H1 (cell line): Measurements from ENCODE around the gene FGF12. TPM values are rescaled to one million over a fixed set of nuclear protein-coding genes. Genes with fewer than 3 reads are reported as not detected.

Experiments
- CTCF ChIA-PET: fragments of 300-600 bp; sonication (Branson Sonifier 250); formaldehyde crosslinking; loops from one replicate; lab custom pipeline; 2021; ENCODE audit not compliant: partially characterized antibody; lab: Charles Lee
- POLR2A ChIA-PET: fragments of 300-600 bp; sonication (Branson Sonifier 250); formaldehyde crosslinking; loops from one replicate; lab custom pipeline; 2021; ENCODE audit warnings: inconsistent platforms; ENCODE audit not compliant: partially characterized antibody; lab: Charles Lee
- DNase-seq, 2 experiments: peaks; one replicate each; pipeline versions ENCODE4 v3.0.0 to v3.0.0-alpha.2; 2010 to 2022; ENCODE audit warnings: low spot score in 2 of 2, low read depth in 1 of 2, mixed read lengths in 1 of 2
- FAIRE-seq: peaks from 2 replicates; lab custom pipeline; 2011; peaks lifted over from hg19 to GRCh38; lab: Jason Lieb, UNC
- H2AFZ ChIP-seq: 2 replicates; pipeline ENCODE4 v1.8.1; 2012; ENCODE audit warnings: low read length, inconsistent platforms
- H2AK5ac ChIP-seq: 2 replicates; pipeline ENCODE4 v1.6.1; 2013; ENCODE audit warnings: low read depth, low read length
- H2BK120ac ChIP-seq: replicated peaks from 2 replicates; pipeline ENCODE3; 2013; ENCODE audit warnings: low read depth, low read length, inconsistent platforms
- H2BK12ac ChIP-seq: 2 replicates; pipeline ENCODE4 v1.6.1; 2013; ENCODE audit warnings: low read depth, low read length
- H2BK15ac ChIP-seq: 2 replicates; pipeline ENCODE4 v1.6.1; 2013; ENCODE audit warnings: low read length
- H2BK20ac ChIP-seq: 2 replicates; pipeline ENCODE4 v1.6.1; 2013; ENCODE audit warnings: low read length
- H2BK5ac ChIP-seq: 2 replicates; pipeline ENCODE4 v1.6.1; 2013; ENCODE audit warnings: low read depth, low read length
- H3K14ac ChIP-seq: 2 replicates; pipeline ENCODE4 v1.6.1; 2013; ENCODE audit warnings: inconsistent platforms; ENCODE audit not compliant: insufficient read length
- H3K18ac ChIP-seq: 2 replicates; pipeline ENCODE4 v1.6.1; 2013; ENCODE audit warnings: low read length; ENCODE audit errors: extremely low read depth
- H3K23ac ChIP-seq: 2 replicates; pipeline ENCODE4 v1.6.1; 2013; ENCODE audit warnings: inconsistent platforms; ENCODE audit not compliant: insufficient read length
- H3K23me2 ChIP-seq: 2 replicates; pipeline ENCODE4 v1.6.1; 2013; ENCODE audit warnings: low read depth, low read length
- H3K27ac ChIP-seq: 2 replicates; pipeline ENCODE4 v1.6.1; 2011; ENCODE audit warnings: low read depth, low read length, inconsistent platforms
- H3K27me3 ChIP-seq, 4 experiments: replicated peaks in 1 of 4; 1 replicate in 1 of 4; 2 replicates in 3 of 4; pipeline versions ENCODE4 v1.6.1 to v1.8.1; 2011 to 2013; ENCODE audit warnings: low read length in 3 of 4, mild to moderate bottlenecking in 3 of 4, inconsistent platforms in 2 of 4, mixed read lengths in 2 of 4, moderate library complexity in 1 of 4; ENCODE audit not compliant: control insufficient read depth in 3 of 4, insufficient read depth in 3 of 4; ENCODE audit errors: extremely low read depth in 1 of 4
- H3K36me3 ChIP-seq, 4 experiments: 2 replicates each; pipeline versions ENCODE4 v1.6.1 to v1.8.1; 2011 to 2013; ENCODE audit warnings: mild to moderate bottlenecking in 4 of 4, low read length in 3 of 4, moderate library complexity in 2 of 4, control low read depth in 1 of 4, inconsistent platforms in 1 of 4; ENCODE audit not compliant: insufficient read depth in 4 of 4, control insufficient read depth in 2 of 4
- H3K4ac ChIP-seq: replicated peaks from 2 replicates; pipeline ENCODE3; 2013; ENCODE audit warnings: low read length, low read depth, mixed read lengths, inconsistent platforms; ENCODE audit not compliant: insufficient read length
- H3K4me1 ChIP-seq, 4 experiments: replicated peaks in 1 of 4; 1 replicate in 1 of 4; 2 replicates in 3 of 4; pipeline versions ENCODE4 v1.6.1 to v1.8.1; 2011 to 2013; ENCODE audit warnings: low read length in 3 of 4, inconsistent platforms in 2 of 4, mixed read lengths in 1 of 4; ENCODE audit not compliant: insufficient read depth in 4 of 4, control insufficient read depth in 3 of 4
- H3K4me2 ChIP-seq, 2 experiments: 2 replicates each; pipeline versions ENCODE4 v1.6.1 to v1.8.1; 2011 to 2013; ENCODE audit warnings: low read depth in 2 of 2, low read length in 2 of 2, control low read depth in 1 of 2, inconsistent platforms in 1 of 2, mild to moderate bottlenecking in 1 of 2; ENCODE audit not compliant: insufficient read depth in 1 of 2
- H3K4me3 ChIP-seq, 4 experiments: fragments of 200-600, 300-600 bp in 1 of 4; sonication (generic), shearing (Covaris generic), sonication (Bioruptor Twin) in 1 of 4; 2 replicates each; pipeline versions ENCODE4 v1.5.1 to v1.8.1; 2011 to 2016; ENCODE audit warnings: low read length in 4 of 4, low read depth in 3 of 4, control low read depth in 2 of 4, inconsistent platforms in 2 of 4, mild to moderate bottlenecking in 2 of 4, mixed read lengths in 1 of 4, moderate library complexity in 1 of 4; ENCODE audit not compliant: insufficient read depth in 2 of 4; ENCODE audit errors: extremely low read depth in 1 of 4
- H3K56ac ChIP-seq: replicated peaks from 2 replicates; pipeline ENCODE3; 2013; ENCODE audit warnings: low read depth, mild to moderate bottlenecking, mixed read lengths, low read length, inconsistent platforms; ENCODE audit not compliant: insufficient read length
- H3K79me1 ChIP-seq: 2 replicates; pipeline ENCODE4 v1.6.1; 2013; ENCODE audit warnings: low read depth, low read length, control low read depth
- H3K79me2 ChIP-seq, 2 experiments: 2 replicates each; pipeline versions ENCODE4 v1.6.1 to v1.8.1; 2012 to 2013; ENCODE audit warnings: low read length in 2 of 2, mild to moderate bottlenecking in 2 of 2, inconsistent platforms in 1 of 2; ENCODE audit not compliant: insufficient read depth in 2 of 2, control insufficient read depth in 1 of 2
- H3K9ac ChIP-seq, 4 experiments: replicated peaks in 1 of 4; 1 replicate in 1 of 4; 2 replicates in 3 of 4; pipeline versions ENCODE4 v1.6.1 to v1.8.1; 2011 to 2013; ENCODE audit warnings: low read depth in 3 of 4, low read length in 3 of 4, control low read depth in 2 of 4, mild to moderate bottlenecking in 2 of 4, moderate library complexity in 2 of 4, inconsistent platforms in 1 of 4; ENCODE audit errors: extremely low read depth in 1 of 4
- H3K9me3 ChIP-seq, 2 experiments: 2 replicates each; pipeline versions ENCODE4 v1.6.1 to v1.8.1; 2012 to 2013; ENCODE audit warnings: mild to moderate bottlenecking in 2 of 2, moderate library complexity in 2 of 2, control low read depth in 1 of 2, inconsistent platforms in 1 of 2, low read depth in 1 of 2, low read length in 1 of 2, mixed read lengths in 1 of 2; ENCODE audit not compliant: insufficient read depth in 2 of 2
- H4K20me1 ChIP-seq, 2 experiments: replicated peaks in 1 of 2; 2 replicates each; pipeline versions ENCODE3 to v1.8.1; 2011 to 2013; ENCODE audit warnings: inconsistent platforms in 2 of 2, low read length in 2 of 2, mild to moderate bottlenecking in 1 of 2; ENCODE audit not compliant: insufficient read depth in 2 of 2, control insufficient read depth in 1 of 2
- H4K5ac ChIP-seq: 2 replicates; pipeline ENCODE4 v1.6.1; 2013; ENCODE audit warnings: low read length, low read depth, mixed read lengths, inconsistent platforms; ENCODE audit not compliant: insufficient read length
- H4K8ac ChIP-seq: 2 replicates; pipeline ENCODE4 v1.8.0; 2013; ENCODE audit warnings: mild to moderate bottlenecking, moderate library complexity, low read length, inconsistent platforms; ENCODE audit not compliant: insufficient read depth; ENCODE audit errors: extremely low read depth
- H4K91ac ChIP-seq: replicated peaks from 2 replicates; pipeline ENCODE3; 2013; ENCODE audit warnings: low read length, mixed read lengths, inconsistent platforms; ENCODE audit not compliant: insufficient read length
- CBX5 ChIP-seq: fragments of 300-800, 300-1000 bp; sonication (generic); IDR thresholded peaks from 2 replicates; pipeline ENCODE4 v1.7.1; 2016; ENCODE audit warnings: antibody characterized with exemption, low read length, low read depth
- CTBP2 ChIP-seq: IDR thresholded peaks from 2 replicates; pipeline ENCODE4 v1.7.0; 2011; ENCODE audit warnings: borderline replicate concordance, mild to moderate bottlenecking, moderate library complexity, mixed read lengths, low read length; ENCODE audit not compliant: insufficient read depth, insufficient read length
- CTCF ChIP-seq, 3 experiments: IDR thresholded peaks; 1 replicate in 2 of 3; 2 replicates in 1 of 3; pipeline versions ENCODE4 v1.5.1 to v1.6.1; 2011; ENCODE audit warnings: low read length in 3 of 3, mild to moderate bottlenecking in 3 of 3, inconsistent platforms in 2 of 3, low read depth in 1 of 3, moderate library complexity in 1 of 3; ENCODE audit not compliant: insufficient read depth in 1 of 3; ENCODE audit errors: control extremely low read depth in 1 of 3
- EGR1 ChIP-seq: IDR thresholded peaks from 2 replicates; pipeline ENCODE4 v1.6.1; 2011; ENCODE audit warnings: low read depth, low read length, borderline replicate concordance
- HDAC2 ChIP-seq, 2 experiments: fragments of 300-600 bp in 1 of 2; sonication (generic) in 1 of 2; IDR thresholded peaks; 2 replicates each; pipeline ENCODE4 v1.6.1; 2011 to 2012; ENCODE audit warnings: low read depth in 2 of 2, low read length in 2 of 2, mild to moderate bottlenecking in 2 of 2, moderate library complexity in 2 of 2, borderline replicate concordance in 1 of 2, inconsistent platforms in 1 of 2
- JUND ChIP-seq: IDR thresholded peaks from 2 replicates; pipeline ENCODE4 v1.6.1; 2011; ENCODE audit warnings: mild to moderate bottlenecking, improper control_type of control experiment, low read length
- POLR2A ChIP-seq, 2 experiments: IDR thresholded peaks; 1 replicate in 1 of 2; 2 replicates in 1 of 2; pipeline ENCODE4 v1.6.1; 2011; ENCODE audit warnings: low read depth in 2 of 2, low read length in 2 of 2, mild to moderate bottlenecking in 2 of 2; ENCODE audit errors: control extremely low read depth in 1 of 2
- POLR2AphosphoS5 ChIP-seq: IDR thresholded peaks from 2 replicates; pipeline ENCODE4 v1.6.1; 2011; ENCODE audit warnings: low read depth, low read length
- SAP30 ChIP-seq: fragments of 300-600 bp; sonication (generic); IDR thresholded peaks from 2 replicates; pipeline ENCODE4 v1.7.1; 2012; ENCODE audit warnings: low read length, moderate library complexity, mild to moderate bottlenecking, inconsistent platforms; ENCODE audit not compliant: insufficient read depth, insufficient replicate concordance
- SP4 ChIP-seq: IDR thresholded peaks from 2 replicates; pipeline ENCODE4 v1.6.1; 2012; ENCODE audit warnings: low read length, inconsistent platforms
- SUZ12 ChIP-seq: fragments of 200-600 bp; sonication (generic); IDR thresholded peaks from 2 replicates; pipeline ENCODE4 v1.6.1; 2012; ENCODE audit warnings: mild to moderate bottlenecking, inconsistent platforms, low read length, moderate library complexity, mixed read lengths
- TBP ChIP-seq: IDR thresholded peaks from 2 replicates; pipeline ENCODE4 v1.6.1; 2011; ENCODE audit warnings: low read depth, low read length, improper control_type of control experiment
- WGBS, 2 experiments: shearing (Covaris generic) in 1 of 2; methylation state at CpG; one replicate each; pipeline versions ENCODE4 v1.1.6 to v1.1.7; 2013 to 2015; ENCODE audit warnings: low lambda C conversion rate in 2 of 2, mixed read lengths in 2 of 2, inconsistent platforms in 1 of 2, low coverage in 1 of 2, missing lambda C conversion rate in 1 of 2; ENCODE audit not compliant: insufficient replicate concordance in 2 of 2, insufficient coverage in 1 of 2, insufficient read length in 1 of 2; ENCODE audit errors: extremely low coverage in 1 of 2, missing lambda C conversion rate in 1 of 2; 5-methylcytosine and 5-hydroxymethylcytosine counted together
- polyA plus RNA-seq, 7 experiments: library from polyadenylated mRNA; depleted of rRNA in 3 of 7; stranded (reverse) in 5 of 7; unstranded in 2 of 7; fragments of >200 nt in 5 of 7; fragments of 200-250 nt in 2 of 7; gene quantifications; 1 replicate in 5 of 7; 2 replicates in 1 of 7; 4 replicates in 1 of 7; pipeline versions ENCODE4 v1.2.1 to v1.2.3, GENCODE V29; 2011 to 2013; ENCODE audit warnings: missing spikeins in 2 of 7, mixed read lengths in 2 of 7
- total RNA-seq: library from RNA; stranded (reverse); fragmentation: NEBNext Ultra II Directional; extraction: Animal tissue kit (Norgen Biotek cat#: 25700); gene quantifications from 2 replicates; pipeline ENCODE4 v1.2.1, GENCODE V29; 2021

Gene FGF12
- total and polyA plus RNA-seq, 2 of the 8 experiments (the other 6 are each of a cell fraction or from before 2014, with no cell fraction given): 4.1 to 16.6 TPM

- Histone ChIP-seq H4K20me1 (no peaks in the 10 kb centered on the region), H3K56ac (no peak overlapping the region), H3K79me1 (no peaks in the 10 kb centered on the region), H2BK20ac (no peak overlapping the region), H3K4me1 (peaks cover 0 to 6% (median 2%) of the 10 kb centered on the region in 4 experiments; a peak in 2 of 7 replicates), H2AFZ (no peak overlapping the region), H3K4me2 (no peak overlapping the region), H4K5ac (no peak overlapping the region), H3K36me3 (no peaks in the 10 kb centered on the region), H3K27me3 (no peaks in the 10 kb centered on the region), H3K18ac (no peak overlapping the region), H4K91ac (no peak overlapping the region), H3K79me2 (no peaks in the 10 kb centered on the region), H3K23me2 (no peaks in the 10 kb centered on the region), H3K9ac (no peak overlapping the region), H3K4me3 (no peak overlapping the region), H2BK5ac (no peak overlapping the region), H2BK120ac (no peak overlapping the region), H2BK12ac (no peak overlapping the region), H2BK15ac (no peak overlapping the region), H4K8ac (no peak overlapping the region), H3K9me3 (no peaks in the 10 kb centered on the region), H3K4ac (no peak overlapping the region), H3K14ac (no peak overlapping the region), H3K27ac (no peak overlapping the region), H2AK5ac (no peak overlapping the region), H3K23ac (no peak overlapping the region)
- WGBS, 2 experiments: 72% methylated on average over 2 of the region's 2 CpGs; no CpG with 5 or more reads in 1 of the 2 experiments
- ChIA-PET CTCF (interaction anchor here (1.0 kb wide), 1 partner anchor 175 kb away, joined by 3 read pairs; no protein-coding TSS in a partner anchor), POLR2A (no interaction called here)
- FAIRE-seq (no peak), DNase-seq (no peak)
- TF ChIP-seq POLR2A (IDR thresholded peaks at IDR 0.05; ENCODE audit: control extremely low read depth in 1 of 2, low read depth in 2 of 2, low read length in 2 of 2) (no peak), CTBP2 (no peak), POLR2AphosphoS5 (no peak), SP4 (no peak), HDAC2 (IDR thresholded peaks at IDR 0.05; ENCODE audit: borderline replicate concordance in 1 of 2, low read depth in 2 of 2, low read length in 2 of 2) (no peak), CBX5 (no peak), CTCF (IDR thresholded peaks at IDR 0.05; ENCODE audit: control extremely low read depth in 1 of 3, insufficient read depth in 1 of 3, low read depth in 1 of 3, low read length in 3 of 3) (no peak), JUND (no peak), SUZ12 (no peak), EGR1 (no peak), SAP30 (no peak), TBP (no peak)
Measured at GRCh38 chr3:192597506-192597905, 129.8 kb downstream of the FGF12 start.
